DMS 273 treated with DMSO at 0.1 percent for 48 hours (cell line): ENCODE measurements around the gene SEMA7A.

ENCODE experiments used
- DNase-seq: peaks from one replicate; lab custom pipeline; 2025; lab: John Stamatoyannopoulos, UW

The SEMA7A gene

GRCh38 chr15:74430510-74430951 is 3.2 kb downstream of the SEMA7A start:
- DNase-seq = no peak

- DNase-seq = no peak
These were observed 3.9 kb downstream of the SEMA7A start for GRCh38 chr15:74429781-74430400.

GRCh38 chr15:74428970-74429780 is 4.6 kb downstream of the SEMA7A start:
- no peak for DNase-seq

GRCh38 chr15:74428442-74428787 is 5.3 kb downstream of the SEMA7A start:
- DNase-seq = no peak

GRCh38 chr15:74427607-74428441 is 5.9 kb downstream of the SEMA7A start:
- no peak for DNase-seq

GRCh38 chr15:74426404-74427281 is 7.1 kb downstream of the SEMA7A start:
- DNase-seq = no peak

GRCh38 chr15:74425630-74426029 is 8.1 kb downstream of the SEMA7A start:
- DNase-seq = no peak

GRCh38 chr15:74424901-74425528 is 8.7 kb downstream of the SEMA7A start:
- no peak for DNase-seq

- no peak for DNase-seq
These were observed 10.1 kb downstream of the SEMA7A start for GRCh38 chr15:74423431-74424257.

- DNase-seq = no peak
These were observed 10.9 kb downstream of the SEMA7A start for GRCh38 chr15:74422652-74423430.

- no peak for DNase-seq
These were observed 11.5 kb downstream of the SEMA7A start for GRCh38 chr15:74422265-74422651.

GRCh38 chr15:74421302-74422245 is 12.2 kb downstream of the SEMA7A start:
- DNase-seq = no peak

GRCh38 chr15:74420193-74420905 is 13.4 kb downstream of the SEMA7A start:
- no peak for DNase-seq

GRCh38 chr15:74419432-74419831 is 14.3 kb downstream of the SEMA7A start:
- DNase-seq = no peak

- DNase-seq = no peak
These were observed 15.0 kb downstream of the SEMA7A start for GRCh38 chr15:74418575-74419338.

GRCh38 chr15:74417670-74418069 is 16.1 kb downstream of the SEMA7A start:
- no peak for DNase-seq

- DNase-seq = no peak
These were observed 16.5 kb downstream of the SEMA7A start for GRCh38 chr15:74417225-74417624.
